Adrenal gland (tissue), 5 donors: ENCODE results near the gene CDON.

Experiments
- POLR2A ChIP-seq, 2 donors: fragments of 450-650 bp; IDR thresholded peaks; one replicate each; pipeline ENCODE4 v1.6.1; 2017; ENCODE audit warnings: antibody characterized with exemption in 2 of 2, mild to moderate bottlenecking in 2 of 2, moderate library complexity in 1 of 2
- TF ChIP-seq, protein P1 (sequence below), 6 experiments: fragments of 450-650 bp in 4 of 6; fragments of 200-600 bp in 2 of 6; sonication (generic) in 1 of 6; IDR thresholded peaks; 1 replicate in 5 of 6; 2 replicates in 1 of 6; pipeline versions ENCODE4 v1.5.1 to v1.8.0; 2016 to 2021; ENCODE audit warnings: antibody characterized with exemption in 6 of 6, mild to moderate bottlenecking in 2 of 6, moderate library complexity in 1 of 6
- donor health status: DM: no; HTN: no; CAD: no.

DNA sequence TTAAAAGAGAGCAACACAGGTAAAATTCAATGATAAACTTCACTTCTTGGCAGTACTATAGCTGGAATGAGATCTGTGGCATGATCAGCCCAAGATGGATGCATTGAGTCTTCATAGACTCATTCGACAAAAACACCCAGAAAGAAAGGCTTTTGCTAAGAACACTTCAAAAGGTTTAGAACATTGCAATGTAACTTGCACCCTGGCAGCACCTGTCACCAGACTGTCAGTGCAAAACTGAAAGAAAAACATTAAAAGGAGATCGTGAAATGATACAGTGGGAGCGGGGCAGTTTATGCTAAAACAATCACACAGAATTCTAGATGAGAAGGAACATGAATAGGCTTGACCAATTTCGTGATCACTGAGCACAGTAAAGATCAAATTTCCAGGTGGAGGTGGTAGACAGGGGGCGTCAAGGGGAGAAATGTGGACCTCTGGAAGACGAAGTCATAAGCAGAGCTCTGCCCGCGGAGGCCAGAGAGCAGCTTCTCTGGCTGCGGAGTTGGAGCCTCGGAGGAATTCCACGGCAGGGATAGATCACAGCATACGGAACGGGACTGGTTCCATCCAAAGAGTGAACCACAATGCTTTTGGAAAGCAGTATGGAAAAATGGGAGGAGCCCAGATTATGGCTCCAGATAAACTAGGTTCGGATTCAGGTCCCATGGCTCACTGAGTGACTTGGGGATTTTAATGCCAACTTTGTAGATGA is 104.9 kb downstream of the CDON start:
- TF ChIP-seq, protein P1, sequence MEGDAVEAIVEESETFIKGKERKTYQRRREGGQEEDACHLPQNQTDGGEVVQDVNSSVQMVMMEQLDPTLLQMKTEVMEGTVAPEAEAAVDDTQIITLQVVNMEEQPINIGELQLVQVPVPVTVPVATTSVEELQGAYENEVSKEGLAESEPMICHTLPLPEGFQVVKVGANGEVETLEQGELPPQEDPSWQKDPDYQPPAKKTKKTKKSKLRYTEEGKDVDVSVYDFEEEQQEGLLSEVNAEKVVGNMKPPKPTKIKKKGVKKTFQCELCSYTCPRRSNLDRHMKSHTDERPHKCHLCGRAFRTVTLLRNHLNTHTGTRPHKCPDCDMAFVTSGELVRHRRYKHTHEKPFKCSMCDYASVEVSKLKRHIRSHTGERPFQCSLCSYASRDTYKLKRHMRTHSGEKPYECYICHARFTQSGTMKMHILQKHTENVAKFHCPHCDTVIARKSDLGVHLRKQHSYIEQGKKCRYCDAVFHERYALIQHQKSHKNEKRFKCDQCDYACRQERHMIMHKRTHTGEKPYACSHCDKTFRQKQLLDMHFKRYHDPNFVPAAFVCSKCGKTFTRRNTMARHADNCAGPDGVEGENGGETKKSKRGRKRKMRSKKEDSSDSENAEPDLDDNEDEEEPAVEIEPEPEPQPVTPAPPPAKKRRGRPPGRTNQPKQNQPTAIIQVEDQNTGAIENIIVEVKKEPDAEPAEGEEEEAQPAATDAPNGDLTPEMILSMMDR (IDR thresholded peaks at IDR 0.05), result no peak
- TF ChIP-seq POLR2A (IDR thresholded peaks at IDR 0.05), result no peak
